ENCODE data around the gene FAM50B.

The FAM50B gene

GRCh38 chr6:3865463-3865862 lies 16.3 kb downstream of the FAM50B start:
- no peak overlapping the region for H3K4me3 ChIP-seq (ENCODE audit: low read depth, low read length)
- in situ Hi-C loops (cut with HindIII; ENCODE audit: low sequenced_read_pairs), result loop anchor here (25.0 kb wide), 1 partner anchor 122 kb away; no protein-coding TSS in a partner anchor
- TF ChIP-seq CTCF (IDR thresholded peaks at IDR 0.05; ENCODE audit: low read depth, low read length), result no peak
- DNase-seq (ENCODE audit: low read depth, low spot score), result no peak

DNA sequence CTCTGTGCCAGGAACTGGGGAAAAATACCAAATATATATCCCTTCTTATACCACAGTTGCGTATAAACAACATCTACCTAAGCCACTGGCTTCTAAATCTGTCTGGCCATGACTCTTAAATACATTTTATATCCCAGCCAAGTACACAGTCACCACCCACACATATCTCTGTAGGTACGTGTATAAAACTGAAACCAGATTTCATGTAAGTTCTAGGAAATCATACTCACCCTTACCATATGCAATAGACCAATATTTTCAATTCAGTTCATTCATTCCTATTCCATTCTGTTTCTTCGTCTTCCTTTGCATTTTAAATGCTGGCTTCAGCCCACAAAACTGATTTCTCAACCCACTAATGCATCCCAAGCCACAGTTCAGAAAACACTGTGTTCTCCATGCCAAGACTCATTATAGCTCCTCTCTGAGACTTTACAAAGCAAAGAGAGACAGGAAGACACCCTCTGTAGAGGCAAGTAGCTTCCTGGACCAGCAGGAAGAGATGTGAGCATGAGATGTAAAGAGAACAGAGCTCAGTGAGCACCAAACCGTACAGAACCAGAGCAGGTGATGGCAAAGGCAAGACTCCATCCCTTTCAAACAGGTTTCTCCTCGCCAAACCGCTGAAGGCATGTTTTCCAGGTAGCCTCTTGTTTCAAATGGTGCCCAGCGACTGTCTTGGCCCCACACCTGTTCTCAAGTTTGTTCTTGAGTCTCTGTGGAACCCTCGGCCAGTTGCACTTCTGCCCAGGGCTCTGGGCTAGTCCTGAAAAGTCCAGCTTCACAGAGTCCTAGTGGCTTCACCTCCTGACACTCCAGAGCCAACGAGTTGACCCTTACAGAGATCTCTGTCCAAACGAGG lies 18.7 kb downstream of the FAM50B start:
- DNase-seq (ENCODE audit: low read depth, low spot score), result peak; percentile 32
- in situ Hi-C loops (cut with HindIII; ENCODE audit: low sequenced_read_pairs), result loop anchor here (25.0 kb wide), 1 partner anchor 119 kb away; no protein-coding TSS in a partner anchor
- H3K4me3 ChIP-seq (ENCODE audit: low read depth, low read length), result no peak overlapping the region
- no peak for TF ChIP-seq CTCF (IDR thresholded peaks at IDR 0.05; ENCODE audit: low read depth, low read length)

DNA sequence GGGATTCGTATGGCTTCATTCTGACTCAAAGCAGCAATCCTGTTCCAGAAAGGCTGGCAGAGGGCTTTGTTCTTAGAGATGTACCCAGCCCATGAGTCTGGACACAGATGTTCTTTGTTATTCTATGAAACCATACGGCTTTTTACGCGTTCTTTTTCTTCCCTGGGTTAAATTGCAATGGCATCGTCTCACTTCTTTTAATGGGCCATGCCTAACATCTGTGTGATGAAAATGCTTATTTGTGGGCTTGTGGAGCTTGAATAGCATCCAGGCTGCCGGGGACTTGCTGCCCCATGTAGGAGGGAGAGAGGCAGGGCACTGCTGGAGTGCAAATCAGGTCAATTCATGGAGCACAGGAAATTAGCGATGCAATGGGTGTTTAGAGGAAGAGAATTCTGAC lies 19.4 kb downstream of the FAM50B start:
- DNase-seq (ENCODE audit: low read depth, low spot score), result peak; percentile 69
- in situ Hi-C loops (cut with HindIII; ENCODE audit: low sequenced_read_pairs), result loop anchor here (25.0 kb wide), 1 partner anchor 119 kb away; no protein-coding TSS in a partner anchor
- TF ChIP-seq CTCF (IDR thresholded peaks at IDR 0.05; ENCODE audit: low read depth, low read length), result no peak
- no peak overlapping the region for H3K4me3 ChIP-seq (ENCODE audit: low read depth, low read length)

DNA sequence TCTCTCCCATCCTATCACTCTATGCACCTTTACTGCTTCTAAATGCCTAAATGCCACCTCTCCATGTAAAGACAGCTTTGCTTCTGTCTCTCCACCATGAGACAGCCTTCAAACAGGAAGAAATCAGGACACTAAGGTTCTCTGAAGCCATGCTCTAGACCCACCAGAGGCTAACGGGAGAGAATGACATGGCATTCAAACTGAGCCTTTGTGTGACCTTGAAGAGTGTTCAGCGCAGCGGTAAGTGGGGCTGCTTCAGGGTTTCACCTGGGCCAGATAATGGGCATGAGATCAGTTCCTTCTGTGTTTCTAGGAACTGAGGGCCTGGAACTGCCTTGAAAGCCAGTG lies 20.1 kb downstream of the FAM50B start:
- TF ChIP-seq CTCF (IDR thresholded peaks at IDR 0.05; ENCODE audit: low read depth, low read length), result no peak
- in situ Hi-C loops (cut with HindIII; ENCODE audit: low sequenced_read_pairs), result loop anchor here (25.0 kb wide), 1 partner anchor 118 kb away; no protein-coding TSS in a partner anchor
- H3K4me3 ChIP-seq (ENCODE audit: low read depth, low read length), result no peak overlapping the region
- no peak for DNase-seq (ENCODE audit: low read depth, low spot score)

GRCh38 chr6:3869632-3870527 lies 20.7 kb downstream of the FAM50B start:
- no peak for DNase-seq (ENCODE audit: low read depth, low spot score)
- no peak overlapping the region for H3K4me3 ChIP-seq (ENCODE audit: low read depth, low read length)
- TF ChIP-seq CTCF (IDR thresholded peaks at IDR 0.05; ENCODE audit: low read depth, low read length), result no peak
- in situ Hi-C loops (cut with HindIII; ENCODE audit: low sequenced_read_pairs), result loop anchor here (25.0 kb wide), 1 partner anchor 117 kb away; no protein-coding TSS in a partner anchor

- in situ Hi-C loops (cut with HindIII; ENCODE audit: low sequenced_read_pairs), result loop anchor here (25.0 kb wide), 1 partner anchor 117 kb away; no protein-coding TSS in a partner anchor
- TF ChIP-seq CTCF (IDR thresholded peaks at IDR 0.05; ENCODE audit: low read depth, low read length), result no peak
- no peak overlapping the region for H3K4me3 ChIP-seq (ENCODE audit: low read depth, low read length)
- no peak for DNase-seq (ENCODE audit: low read depth, low spot score)
Observed at GRCh38 chr6:3870528-3870925, 21.4 kb downstream of the FAM50B start.

Data from astrocyte of the spinal cord (primary cell).